ENCODE data around the gene GPR180. TPM values are rescaled to one million over a fixed set of nuclear protein-coding genes. Genes with fewer than 3 reads are reported as not detected.

GPR180 gene
- total RNA-seq, 1 experiment from 2014 or later: 7.3 TPM

GRCh38 chr13:94683409-94683808 lies 81.8 kb downstream of the GPR180 start:
- no peak for DNase-seq (ENCODE audit: extremely low read depth, low read depth)

Small RNA genes within 50 kb of the gene (small RNA-seq; reads per million reads assigned to genes)
- 0.02 to 0.06 reads per million in 2 experiments for gene RNA5SP36

Other genes with a start within 250 kb of the GPR180 start
- not detected in 2 replicates for gene DCT, start 122.2 kb upstream of the GPR180 start, total RNA-seq (2014; rRNA removed; shearing (Covaris generic))
- gene TGDS, start 5.7 kb upstream of the GPR180 start, total RNA-seq (2014; rRNA removed; shearing (Covaris generic)): 20.7 and 21.6 TPM in 2 replicates
- 0.09 TPM in 1 of 2 replicates, not detected in the other for gene SOX21, start 110.7 kb downstream of the GPR180 start, total RNA-seq (2014; rRNA removed; shearing (Covaris generic))

Data from NCI-H460 (cell line).